Activated CD4-positive, alpha-beta T cell treated with anti-CD3 and anti-CD28 coated beads, Interleukin-2, amount 50 U/mL, for 24 hours (primary cell): ENCODE results near the gene SUPT3H.
"Not testable (repeated sequence)": the region's sequence is repeated elsewhere in the genome, so short reads cannot be mapped to it uniquely, and the experiment has no call there.

Experiments used
- DNase-seq, 2 donors: peaks; one replicate each; pipeline ENCODE4 v3.0.0-alpha.2; 2020; ENCODE audit warnings: low read depth in 1 of 2, low spot score in 1 of 2

The SUPT3H gene

DNA sequence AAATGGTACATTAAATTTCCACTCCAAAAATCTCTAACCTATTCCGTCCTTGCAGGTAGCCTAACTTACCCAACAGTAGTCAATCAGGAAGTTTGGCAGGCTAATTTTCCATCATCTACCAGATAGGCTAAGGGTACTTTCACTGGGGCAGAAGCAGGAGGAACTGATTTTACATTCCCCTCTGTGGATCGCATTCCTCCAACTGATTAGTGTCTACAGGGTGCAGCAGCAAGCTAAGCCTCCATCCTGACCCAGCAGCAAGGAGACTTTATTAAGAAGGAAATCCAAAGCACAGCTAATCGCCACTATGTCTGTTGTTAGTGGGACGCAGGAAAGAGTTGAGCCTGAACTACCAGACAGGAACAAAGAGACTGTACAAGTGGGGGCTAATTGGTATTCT, 192.8 kb downstream of the SUPT3H start:
- DNase-seq = no peak

DNA sequence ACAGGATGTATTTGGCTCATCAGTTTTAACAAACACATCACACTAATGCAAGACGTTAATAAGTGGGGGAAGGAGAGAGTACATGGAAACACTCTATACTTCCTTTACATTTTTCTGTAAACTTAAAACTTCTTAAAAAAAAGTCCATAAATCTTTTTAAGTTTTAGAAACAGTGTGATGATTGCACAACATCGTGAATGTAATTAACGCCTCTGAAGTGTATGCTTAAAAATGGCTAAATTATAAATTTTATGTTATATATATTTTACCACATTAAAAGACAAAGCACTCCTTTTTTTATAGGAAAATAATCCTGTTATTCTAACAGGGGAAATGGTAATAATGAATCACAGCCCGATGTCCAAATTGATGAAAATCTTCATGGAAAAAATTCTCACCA, 193.7 kb downstream of the SUPT3H start:
- no peak for DNase-seq

DNA sequence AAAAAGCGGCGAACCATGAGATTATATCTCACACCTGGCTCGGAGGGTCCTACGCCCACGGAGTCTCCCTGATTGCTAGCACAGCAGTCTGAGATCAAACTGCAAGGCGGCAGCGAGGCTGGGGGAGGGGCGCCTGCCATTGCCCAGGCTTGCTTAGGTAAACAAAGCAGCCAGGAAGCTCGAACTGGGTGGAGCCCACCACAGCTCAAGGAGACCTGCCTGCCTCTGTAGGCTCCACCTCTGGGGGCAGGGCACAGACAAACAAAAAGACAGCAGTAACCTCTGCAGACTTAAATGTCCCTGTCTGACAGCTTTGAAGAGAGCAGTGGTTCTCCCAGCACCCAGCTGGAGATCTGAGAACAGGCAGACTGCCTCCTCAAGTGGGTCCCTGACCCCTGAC, 201.4 kb downstream of the SUPT3H start:
- DNase-seq = not testable (repeated sequence)

DNA sequence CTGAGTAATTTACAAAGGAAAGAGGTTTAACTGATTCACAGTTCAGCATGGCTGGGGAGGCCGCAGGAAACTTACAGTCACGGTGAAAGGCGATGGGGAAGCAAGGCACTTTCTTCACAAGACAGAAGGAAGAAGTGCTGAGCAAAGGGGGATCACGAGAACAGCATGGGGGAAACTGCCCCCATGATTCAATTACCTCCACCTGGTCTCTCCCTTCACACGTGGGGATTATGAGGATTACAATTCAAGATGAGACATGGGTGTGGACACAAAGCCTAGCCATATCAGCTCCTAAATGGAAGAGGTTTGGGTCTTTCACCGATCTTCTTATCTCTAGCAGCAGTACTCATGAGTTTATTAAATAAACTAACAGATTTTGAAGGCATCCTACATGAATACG, 202.5 kb downstream of the SUPT3H start:
- DNase-seq = no peak

DNA sequence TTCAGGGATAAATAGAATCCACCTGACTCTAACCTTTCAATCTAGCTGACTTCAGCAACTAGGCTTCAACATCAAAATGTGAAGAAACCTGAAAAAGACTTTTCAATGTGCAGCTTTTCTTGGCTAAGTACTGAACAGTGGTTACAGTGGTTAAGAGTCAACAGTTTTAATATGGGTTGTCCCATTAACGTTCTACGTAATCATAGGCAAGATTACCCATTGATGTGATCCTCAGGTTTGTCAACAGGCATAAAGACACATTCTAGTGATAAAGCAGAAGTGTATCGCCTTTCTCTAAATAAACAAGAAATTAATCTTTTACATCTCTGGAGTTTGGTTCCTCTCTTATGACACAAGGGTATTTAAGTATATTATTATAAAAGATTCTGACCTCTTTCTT, 203.7 kb downstream of the SUPT3H start:
- DNase-seq = no peak

DNA sequence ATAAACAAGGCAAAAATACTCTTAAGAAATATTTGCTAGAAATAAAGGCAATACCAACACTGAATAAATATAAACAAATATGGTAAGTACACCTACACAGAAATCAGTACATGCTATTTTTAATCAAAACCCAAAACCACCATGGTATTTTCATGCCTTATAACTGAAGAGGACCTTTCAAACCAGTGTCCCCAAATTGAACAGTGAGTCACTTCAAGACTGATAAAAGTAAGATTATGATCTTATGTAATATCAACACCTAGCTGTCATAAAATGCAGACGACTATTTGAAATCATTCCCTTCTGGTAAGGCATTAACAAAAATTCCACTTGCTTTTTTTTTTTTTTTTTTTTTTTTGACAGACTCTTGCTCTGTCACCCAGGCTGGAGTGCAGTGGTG, 206.4 kb downstream of the SUPT3H start:
- DNase-seq = no peak

DNA sequence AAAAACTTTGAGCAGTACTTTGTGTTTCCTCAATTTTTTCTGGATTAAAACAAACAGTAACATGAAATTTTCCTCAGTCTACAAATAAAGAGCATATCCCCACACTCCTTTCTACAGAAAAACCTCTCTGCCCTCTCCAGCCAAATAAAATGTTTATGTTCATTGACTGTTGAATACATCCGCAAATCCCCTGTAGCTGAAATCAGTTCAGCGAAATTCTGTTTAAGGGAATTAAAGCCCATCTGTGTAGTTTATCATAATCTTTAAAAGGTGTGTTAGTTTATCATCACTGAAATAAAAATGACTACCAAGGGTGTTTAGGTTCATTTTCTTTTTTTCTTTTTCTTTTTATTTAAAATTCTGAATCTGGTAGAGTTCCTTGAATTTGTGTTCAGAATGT, 207.4 kb downstream of the SUPT3H start:
- no peak for DNase-seq

DNA sequence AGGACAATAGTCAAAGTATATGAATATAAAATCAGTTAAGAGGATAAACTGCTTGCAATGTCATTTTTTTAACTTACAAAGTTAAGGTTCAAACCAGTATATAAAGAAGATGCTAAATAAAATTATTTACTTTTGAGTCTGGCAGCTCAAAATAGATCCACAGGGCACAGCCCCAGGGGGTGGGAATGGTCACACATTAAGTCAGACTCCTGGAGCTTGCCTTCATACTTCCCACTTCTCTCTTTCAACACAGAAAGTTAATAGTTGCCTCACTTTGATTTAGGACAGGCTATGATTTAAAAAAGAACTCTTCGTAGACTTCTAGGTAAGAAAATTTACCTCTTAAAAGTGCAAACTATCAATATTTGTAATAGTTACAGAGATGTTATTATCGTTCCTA, 207.9 kb downstream of the SUPT3H start:
- DNase-seq = no peak

DNA sequence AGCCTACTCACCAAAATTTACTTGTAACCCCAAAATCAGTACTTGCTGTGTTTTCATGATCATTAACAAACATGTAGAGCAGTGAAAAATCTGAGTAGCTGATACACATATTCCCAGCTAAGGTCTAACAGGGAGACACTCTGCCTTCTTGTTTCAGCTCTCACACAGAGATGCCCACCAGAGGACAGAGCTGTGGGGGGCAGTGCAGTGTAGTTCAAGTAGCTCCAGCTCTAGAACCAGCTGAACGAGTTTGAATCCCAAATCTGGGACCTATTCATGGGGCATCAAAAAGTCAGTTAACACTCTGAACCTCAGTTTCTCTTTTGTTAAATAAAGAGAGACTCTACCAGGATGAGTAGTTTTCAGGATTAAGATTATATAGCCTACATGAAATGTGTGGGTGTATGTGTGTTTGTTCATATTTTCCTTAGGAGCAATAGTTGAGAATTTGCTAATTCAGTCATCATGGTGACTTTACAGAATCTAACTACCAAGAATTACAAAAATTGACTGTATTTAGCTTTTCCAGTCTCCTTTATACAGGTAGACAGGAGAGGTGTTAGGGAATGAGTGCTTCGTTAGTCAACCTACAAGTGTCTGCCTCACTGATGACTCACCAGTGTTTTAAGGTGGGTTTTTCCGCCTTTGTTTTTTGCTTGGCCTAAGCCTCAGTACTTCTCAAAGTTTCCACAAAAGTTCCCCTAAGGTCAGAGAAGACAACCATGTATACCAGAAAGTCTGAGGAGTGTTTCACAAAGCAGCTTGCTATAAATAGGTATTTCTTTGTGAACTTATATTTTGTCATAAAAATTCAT, 213.6 kb downstream of the SUPT3H start:
- peak in 1 of 2 donors; percentile 43 for DNase-seq

DNA sequence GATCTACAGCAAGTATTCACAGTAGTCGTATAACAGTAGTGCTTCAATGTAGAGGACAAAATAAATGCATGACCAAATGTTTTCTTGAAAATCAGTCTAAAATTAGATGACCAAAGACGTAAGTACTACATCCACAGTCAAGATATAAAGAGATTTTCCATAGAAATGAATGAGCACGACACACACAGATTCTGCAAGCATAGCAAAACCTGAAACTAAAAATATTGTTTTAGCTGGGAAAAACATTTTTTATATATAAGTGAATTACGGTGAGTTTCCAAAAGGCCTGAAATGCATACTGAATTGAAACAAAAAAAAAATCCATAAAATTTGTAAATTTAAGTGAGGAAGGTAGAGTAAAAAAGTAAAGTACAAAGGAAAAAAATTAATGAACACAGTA, 217.4 kb downstream of the SUPT3H start:
- no peak for DNase-seq

DNA sequence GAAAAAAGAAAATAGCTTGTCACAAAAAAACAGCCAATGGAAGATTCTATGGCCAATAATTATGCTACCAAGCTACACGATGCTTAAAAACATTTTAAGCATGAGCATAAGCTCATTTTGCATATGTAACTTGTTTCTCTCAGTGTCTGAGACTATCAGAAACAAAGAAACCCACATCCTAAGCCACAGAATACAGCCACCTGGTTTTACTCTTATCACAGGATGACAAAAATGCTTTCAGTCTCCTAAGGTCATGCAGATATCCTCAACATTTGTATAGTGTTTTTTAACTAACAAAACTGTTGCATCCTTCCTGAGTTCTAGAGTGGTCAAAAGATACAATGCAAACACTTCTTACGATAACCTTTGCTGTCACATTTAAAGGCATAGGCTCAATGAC, 221.7 kb downstream of the SUPT3H start:
- no peak for DNase-seq

DNA sequence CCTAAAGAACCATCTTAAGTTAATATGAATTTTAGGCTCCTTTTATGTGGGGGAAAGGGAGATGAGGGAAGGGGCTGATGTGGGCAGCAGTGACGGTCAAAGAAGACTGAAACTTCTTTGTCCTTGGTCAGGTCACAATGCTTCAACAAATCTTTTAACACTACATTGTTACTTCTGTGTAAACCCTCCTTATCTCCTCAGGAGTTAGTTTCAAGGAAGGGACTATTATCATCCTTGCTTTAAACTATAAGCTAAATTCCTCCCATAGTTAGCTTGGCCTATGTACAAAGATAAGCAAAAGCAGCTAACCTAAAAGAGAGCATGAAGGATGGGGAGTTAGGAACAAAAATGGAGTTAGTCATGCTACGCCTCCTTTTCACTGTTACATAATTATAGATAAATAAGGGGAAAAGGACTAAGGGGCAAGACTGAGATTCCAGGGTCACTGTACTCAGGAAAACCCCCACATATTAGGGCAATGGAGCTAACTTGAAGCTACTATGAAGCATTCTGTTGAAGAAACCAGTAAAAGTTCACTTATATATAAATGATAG, 222.3 kb downstream of the SUPT3H start:
- no peak for DNase-seq

DNA sequence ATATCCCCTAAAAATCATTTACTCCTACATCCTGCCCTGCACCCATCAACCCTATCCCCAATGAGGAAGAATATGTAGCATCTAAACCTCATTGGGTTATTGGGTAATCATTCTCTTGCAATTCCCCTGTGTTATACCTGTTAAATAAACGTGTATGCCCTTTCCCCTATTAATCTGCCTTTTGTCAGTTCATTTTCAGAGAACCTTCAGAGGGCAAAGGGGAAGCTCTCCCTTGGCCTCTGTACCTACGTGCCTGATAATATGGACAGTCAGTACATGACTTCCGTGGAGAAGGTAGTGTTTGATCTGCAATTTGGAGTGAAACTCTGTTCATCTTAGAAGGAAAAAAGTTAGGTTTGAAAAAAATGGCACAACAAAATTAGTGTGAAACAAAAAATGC, 223.1 kb downstream of the SUPT3H start:
- DNase-seq = no peak

DNA sequence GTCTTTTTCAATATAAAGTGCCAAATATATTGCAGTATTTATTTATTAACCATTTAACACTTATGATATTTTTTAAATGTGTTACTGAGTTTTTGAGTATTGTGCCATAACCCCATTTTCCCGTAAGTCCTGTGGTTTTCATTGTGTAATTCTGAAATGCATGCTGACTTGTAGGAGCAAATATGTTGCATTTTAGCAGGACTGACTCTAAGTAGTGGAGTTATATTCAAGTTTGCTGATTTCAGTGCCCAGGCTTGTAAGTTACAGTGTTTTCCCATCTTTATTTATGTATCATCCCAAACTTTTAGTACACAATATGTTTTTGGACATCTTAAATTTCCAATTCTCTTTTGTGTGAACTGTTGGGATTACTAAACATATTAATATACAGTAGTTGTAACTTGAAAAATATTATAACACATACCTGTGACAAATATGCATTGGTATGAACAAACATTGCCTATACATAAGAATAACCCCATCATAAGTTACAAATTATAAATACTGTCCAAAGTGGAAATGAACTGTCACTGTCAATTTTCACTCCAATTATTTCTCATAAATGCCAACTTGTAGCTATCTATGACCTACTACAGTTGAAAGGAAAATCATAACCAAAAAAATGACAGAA, 228.9 kb downstream of the SUPT3H start:
- DNase-seq = no peak

DNA sequence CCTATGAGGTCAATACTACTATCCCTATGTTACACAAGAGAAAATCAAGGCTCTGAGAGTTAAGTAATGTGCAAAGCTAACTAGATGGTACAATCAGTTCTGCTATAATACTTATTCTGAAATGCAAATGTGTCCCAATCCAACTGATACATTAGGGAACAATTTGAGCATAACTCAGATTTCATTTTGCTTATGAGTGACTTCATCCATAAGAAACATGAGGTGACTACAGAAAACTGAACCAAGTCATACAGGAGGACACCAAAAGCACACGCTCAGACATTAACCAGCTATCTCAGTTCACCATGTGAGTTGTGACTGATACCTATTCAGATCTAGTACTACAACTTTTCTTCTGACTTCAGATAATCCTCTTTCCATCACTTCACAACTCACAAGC, 229.5 kb downstream of the SUPT3H start:
- no peak for DNase-seq

DNA sequence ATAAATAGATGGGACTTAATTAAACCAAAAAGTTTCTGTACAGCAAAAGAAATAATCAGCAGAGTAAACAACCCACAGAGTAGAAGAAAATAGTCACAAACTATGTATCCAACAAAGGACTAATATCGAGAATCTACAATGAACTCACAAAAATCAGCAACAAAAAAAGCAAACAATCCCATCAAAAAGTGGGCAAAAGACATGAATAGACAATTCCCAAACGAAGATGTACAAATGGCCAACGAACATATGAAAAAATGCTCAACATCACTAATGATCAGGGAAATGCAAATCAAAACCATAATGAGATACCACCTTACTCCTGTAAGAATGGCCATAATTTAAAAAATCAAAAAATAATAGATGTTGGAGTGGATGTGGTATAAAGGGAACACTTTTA, 232.1 kb downstream of the SUPT3H start:
- DNase-seq = not testable (repeated sequence)

DNA sequence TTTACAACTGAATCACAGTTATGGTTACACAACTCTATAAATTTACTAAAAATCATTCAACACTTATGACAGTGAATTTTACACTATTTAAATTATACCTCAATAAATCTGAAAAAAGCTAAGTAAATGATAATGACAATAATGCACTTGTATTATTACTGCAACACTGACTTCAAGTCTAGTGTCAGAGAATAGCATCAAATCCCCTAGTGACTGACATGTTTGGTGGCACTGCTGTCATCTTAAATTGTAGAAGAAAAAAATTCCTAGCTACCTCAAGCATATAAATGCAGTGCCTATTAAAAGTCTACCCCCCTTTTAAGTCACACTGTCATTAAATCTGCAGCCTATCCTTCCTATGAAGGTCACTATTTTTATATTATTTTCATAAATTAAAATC, 239.0 kb downstream of the SUPT3H start:
- no peak for DNase-seq

DNA sequence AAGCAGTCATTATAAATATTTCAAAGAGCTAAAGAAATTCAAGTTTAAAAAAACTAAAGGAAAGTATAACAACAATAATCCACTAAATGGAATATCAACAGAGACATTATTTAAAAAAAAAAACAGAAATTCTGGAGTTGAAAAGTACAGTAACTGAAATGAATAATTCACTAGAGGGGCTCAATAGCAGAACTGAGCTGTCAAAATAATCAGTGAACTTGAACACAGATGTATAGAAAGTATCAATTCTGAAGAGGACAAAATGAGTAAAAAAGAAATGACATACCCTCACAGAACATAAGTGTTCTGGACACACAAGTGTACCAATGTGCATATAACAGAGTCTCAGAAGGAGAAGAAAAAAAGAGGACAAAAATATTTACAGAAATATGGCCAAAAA, 241.2 kb downstream of the SUPT3H start:
- DNase-seq = no peak

DNA sequence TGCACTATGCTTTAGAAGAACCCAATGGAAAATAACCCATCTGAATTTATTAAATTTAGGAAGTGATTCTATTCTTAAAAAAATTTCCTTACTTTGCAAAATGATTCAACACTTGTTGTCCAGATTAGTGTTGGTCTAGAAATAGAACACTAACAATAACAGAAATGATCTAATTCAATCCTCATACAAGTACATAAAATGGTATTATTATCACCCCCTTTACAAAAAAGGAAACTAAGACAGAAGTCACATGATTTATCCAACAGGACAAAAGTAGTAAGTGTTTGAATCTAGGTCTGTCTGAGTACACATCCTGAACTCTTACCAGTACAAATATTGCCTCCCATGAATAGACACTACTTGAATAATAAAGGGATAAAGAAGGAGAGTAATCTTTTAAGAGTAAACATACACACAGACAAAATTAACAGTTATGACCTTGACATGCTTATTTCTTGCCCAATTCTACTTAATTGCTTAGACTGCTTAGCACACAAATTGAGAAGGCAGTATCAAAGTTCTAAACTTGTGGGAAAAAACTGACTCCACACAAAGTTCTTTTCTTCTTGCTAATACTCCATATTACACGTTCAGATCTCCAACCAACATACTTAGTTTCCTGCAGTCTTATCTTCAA, 245.0 kb downstream of the SUPT3H start:
- no peak for DNase-seq

DNA sequence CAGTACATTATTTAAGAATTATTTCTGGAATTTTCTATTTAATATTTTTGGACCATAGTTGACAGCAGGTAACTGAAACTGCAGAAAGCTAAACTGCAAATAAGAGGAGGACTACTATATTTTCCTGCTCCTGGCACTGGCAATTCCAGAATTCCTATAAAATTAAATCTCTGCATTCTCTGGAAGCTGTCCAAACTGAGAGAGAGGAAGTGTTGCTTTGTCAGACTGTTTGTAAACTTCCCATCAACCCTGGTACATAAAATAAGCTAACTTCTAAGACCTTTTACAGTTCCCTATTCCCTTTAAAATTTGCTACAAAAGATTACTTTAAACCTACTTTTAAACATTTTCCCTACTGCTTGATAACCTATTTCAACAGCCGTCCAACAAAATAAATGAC, 245.7 kb downstream of the SUPT3H start:
- no peak for DNase-seq

DNA sequence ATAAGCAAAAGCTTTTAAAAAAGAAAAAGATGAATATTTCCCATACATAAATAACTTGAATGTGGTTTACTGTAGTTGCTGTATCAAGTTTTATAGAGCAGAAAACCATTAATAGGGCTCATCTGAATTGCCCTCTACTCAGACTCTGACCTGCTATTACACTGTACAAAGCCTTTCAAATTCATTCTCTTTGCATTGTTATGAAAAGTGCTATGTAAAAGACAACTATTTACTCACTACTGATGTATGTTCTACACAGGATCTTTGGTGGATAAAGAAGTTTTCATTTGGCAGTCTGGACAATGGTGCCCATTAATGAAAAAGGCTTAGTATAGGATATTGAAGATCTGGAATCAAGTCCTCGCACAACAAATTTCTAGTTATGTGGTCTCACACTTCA, 248.7 kb downstream of the SUPT3H start:
- no peak for DNase-seq

DNA sequence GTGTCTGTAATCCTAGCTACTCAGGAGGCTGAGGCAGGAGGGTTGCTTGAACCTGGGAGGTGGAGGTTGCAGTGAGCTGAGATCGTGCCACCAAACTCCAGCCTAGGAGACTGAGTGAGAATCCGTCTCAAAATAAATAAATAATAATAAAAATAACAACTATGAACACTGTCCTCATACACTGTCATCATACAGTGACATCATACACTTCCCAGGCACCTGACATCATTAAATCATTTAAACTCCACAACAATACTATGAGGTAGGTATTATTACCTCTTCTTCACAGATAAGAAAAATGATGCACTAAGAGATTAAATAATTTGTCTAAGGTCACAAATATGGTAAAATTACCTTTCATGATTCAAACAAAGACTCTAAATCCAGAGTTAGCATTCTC, 250.5 kb downstream of the SUPT3H start:
- DNase-seq = no peak
